ENCODE results near the gene ZNF804A. TPM values are rescaled to one million over a fixed set of nuclear protein-coding genes. Genes with fewer than 3 reads are reported as not detected.

Gene ZNF804A
- total RNA-seq, 1 donor from 2014 or later, result not detected

DNA sequence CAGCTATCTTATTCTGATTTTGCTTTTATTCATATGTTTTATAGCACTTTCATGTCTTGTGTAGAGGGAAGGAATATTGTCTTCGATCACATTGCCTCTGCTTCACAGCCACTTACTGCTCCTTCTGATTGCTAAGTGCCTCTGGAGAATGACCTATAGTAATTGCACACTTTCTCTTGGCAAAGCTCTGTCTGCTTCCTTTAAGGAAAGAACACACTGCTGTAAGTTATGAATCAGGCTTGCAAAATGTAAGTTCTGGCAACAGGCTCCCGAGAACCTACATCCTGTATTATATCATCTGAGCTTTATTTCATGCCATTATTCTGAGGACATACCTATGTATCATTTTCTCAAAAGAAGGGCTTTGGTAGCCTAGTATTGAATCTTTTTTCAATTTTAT is 170.7 kb downstream of the ZNF804A start:
- DNase-seq (no peak), ATAC-seq (ENCODE audit: poor library complexity) (no peak)
- intact Hi-C loops (cut with DNase I), result no loop called here

GRCh38 chr2:184769686-184770085 is 171.4 kb downstream of the ZNF804A start:
- intact Hi-C loops (cut with DNase I), result no loop called here
- DNase-seq (no peak), ATAC-seq (ENCODE audit: poor library complexity) (no peak)

DNA sequence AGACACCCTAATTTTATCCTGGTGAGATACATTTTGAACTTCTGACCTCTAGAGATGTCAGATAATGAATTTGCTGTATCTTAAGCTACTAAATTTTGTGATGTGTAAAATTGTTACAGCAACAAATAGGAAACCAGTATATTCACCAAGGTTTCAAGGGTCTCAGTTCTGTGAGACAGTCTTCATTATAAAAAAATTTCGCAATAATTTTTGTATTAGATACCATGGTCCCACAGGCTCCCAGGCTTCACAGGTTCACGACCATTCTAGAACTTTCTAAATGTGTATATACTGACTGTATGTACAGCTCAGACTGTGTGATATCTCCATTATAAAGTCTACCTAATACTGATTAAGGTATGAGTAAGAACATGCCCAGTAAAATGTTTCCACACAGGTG is 181.4 kb downstream of the ZNF804A start:
- ATAC-seq (ENCODE audit: poor library complexity), result no peak
- no peak for DNase-seq
- intact Hi-C loops (cut with DNase I), result no loop called here

- no peak for ATAC-seq (ENCODE audit: poor library complexity)
- DNase-seq, result no peak
- intact Hi-C loops (cut with DNase I), result no loop called here
Observed at GRCh38 chr2:184780384-184780783, 182.1 kb downstream of the ZNF804A start.

- DNase-seq (no peak), ATAC-seq (ENCODE audit: poor library complexity) (no peak)
- intact Hi-C loops (cut with DNase I), result no loop called here
Observed at GRCh38 chr2:184780944-184781343, 182.6 kb downstream of the ZNF804A start.

- no peak for ATAC-seq (ENCODE audit: poor library complexity)
- intact Hi-C loops (cut with DNase I), result no loop called here
- DNase-seq, result no peak
Observed at GRCh38 chr2:184783576-184783975, 185.2 kb downstream of the ZNF804A start.

GRCh38 chr2:184793176-184793575 is 194.8 kb downstream of the ZNF804A start:
- ATAC-seq (ENCODE audit: poor library complexity) (no peak), DNase-seq (no peak)
- intact Hi-C loops (cut with DNase I), result no loop called here

GRCh38 chr2:184799379-184799778 is 201.1 kb downstream of the ZNF804A start:
- intact Hi-C loops (cut with DNase I), result no loop called here
- no peak for ATAC-seq (ENCODE audit: poor library complexity)
- DNase-seq, result no peak

DNA sequence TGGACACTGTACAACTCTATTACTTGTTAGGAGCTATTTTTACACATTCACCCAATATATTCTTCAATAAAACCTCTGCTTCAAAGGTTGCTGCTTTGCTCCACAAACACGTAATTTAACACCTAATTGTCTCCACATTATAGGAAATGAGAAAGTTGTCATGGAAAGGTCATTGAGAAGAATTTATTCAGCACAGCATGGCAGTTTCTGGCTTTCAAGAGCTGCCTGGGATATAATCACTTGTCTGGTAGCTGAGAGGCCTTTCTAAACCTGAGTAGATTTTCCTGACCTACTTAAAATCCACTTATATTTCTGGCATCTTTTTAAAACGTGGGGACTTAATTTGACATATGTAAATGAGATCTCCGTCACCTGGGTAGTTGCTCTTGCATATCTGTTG is 216.1 kb downstream of the ZNF804A start:
- ATAC-seq (ENCODE audit: poor library complexity), result no peak
- intact Hi-C loops (cut with DNase I), result no loop called here
- no peak for DNase-seq

GRCh38 chr2:184815824-184816223 is 217.5 kb downstream of the ZNF804A start:
- intact Hi-C loops (cut with DNase I), result no loop called here
- ATAC-seq (ENCODE audit: poor library complexity), result no peak
- no peak for DNase-seq

DNA sequence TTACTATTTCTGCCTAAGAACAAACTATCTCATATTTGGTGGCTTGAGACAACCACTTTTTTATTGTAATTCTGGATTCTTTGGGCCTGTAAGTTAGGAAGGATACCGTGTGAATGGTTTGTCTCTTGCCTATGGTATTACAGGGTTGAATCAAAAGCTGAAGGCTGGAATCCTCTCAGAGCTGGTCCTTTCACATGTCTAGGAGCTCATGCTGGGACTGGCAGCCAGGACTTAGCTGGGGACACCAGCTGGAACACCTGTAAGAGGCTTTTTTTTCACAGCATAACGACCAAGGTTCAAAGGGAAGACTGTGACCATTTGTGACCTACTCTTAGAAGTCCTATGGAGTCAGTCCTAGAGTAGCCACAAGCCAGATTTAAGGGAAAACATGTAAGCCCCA is 226.3 kb downstream of the ZNF804A start:
- intact Hi-C loops (cut with DNase I), result no loop called here
- DNase-seq, result no peak
- no peak for ATAC-seq (ENCODE audit: poor library complexity)

DNA sequence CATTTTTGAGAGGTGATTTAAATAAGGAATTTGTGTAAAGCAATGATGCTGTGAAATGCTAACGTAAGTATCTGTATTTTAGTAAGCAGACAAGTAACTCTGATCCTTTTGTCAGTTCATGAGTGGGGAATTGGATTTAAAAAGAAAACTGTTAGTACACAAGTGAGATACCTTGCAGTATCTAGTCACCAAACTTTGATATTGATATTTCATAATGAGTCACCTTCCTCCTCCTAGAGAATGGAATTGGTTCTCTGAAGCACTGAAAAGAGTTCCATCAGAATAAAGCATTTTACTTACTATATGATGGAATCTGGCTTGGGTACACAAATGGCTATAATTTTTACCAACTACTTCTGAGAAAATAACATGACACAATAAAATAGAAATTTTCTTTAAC is 232.2 kb downstream of the ZNF804A start:
- no peak for ATAC-seq (ENCODE audit: poor library complexity)
- intact Hi-C loops (cut with DNase I), result no loop called here
- DNase-seq, result no peak

GRCh38 chr2:184834699-184835397 is 236.5 kb downstream of the ZNF804A start:
- no peak for DNase-seq
- ATAC-seq (ENCODE audit: poor library complexity), result no peak
- intact Hi-C loops (cut with DNase I), result no loop called here

GRCh38 chr2:184835398-184835715 is 237.0 kb downstream of the ZNF804A start:
- DNase-seq, result no peak
- intact Hi-C loops (cut with DNase I), result no loop called here
- no peak for ATAC-seq (ENCODE audit: poor library complexity)

DNA sequence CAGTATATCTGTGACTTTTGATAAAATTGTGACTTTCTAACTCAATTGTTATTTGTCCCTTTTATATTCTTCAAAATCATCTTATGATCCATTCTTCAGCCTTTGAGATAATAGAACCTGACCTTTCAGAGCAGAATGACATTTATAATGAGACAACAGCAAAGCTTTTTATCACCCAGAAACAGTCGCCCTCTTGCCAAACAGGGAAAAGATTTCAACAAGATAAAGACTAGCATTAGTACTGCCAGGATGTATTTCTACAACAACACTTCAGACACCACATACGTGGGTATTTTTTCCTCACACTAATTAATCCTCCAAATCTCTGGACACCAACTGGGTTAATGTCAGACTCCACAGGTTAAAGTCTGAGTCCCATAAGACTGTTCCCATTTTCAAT is 249.0 kb downstream of the ZNF804A start:
- ATAC-seq (ENCODE audit: poor library complexity), result no peak
- DNase-seq, result no peak
- intact Hi-C loops (cut with DNase I), result no loop called here

GRCh38 chr2:184849516-184849915 is 251.2 kb downstream of the ZNF804A start:
- intact Hi-C loops (cut with DNase I), result no loop called here
- DNase-seq (no peak), ATAC-seq (ENCODE audit: poor library complexity) (no peak)

DNA sequence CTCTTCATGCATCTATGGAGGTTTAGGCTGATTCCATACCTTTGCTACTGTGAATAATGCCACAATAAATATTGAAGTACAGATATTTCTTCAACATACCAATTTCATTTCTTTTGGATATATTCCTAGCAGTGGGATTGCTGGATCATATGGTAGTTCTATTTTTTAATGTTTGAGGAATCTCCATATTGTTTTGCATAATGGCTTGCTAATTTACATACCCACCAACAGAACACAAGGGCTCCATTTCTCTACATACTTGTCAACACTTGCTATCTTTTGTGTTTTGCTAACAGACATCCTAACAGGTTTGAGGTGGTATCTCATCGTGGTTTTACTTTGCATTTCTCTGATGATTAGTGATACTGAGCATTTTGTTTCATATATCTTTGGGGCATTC is 253.2 kb downstream of the ZNF804A start:
- intact Hi-C loops (cut with DNase I), result no loop called here
- ATAC-seq (ENCODE audit: poor library complexity) (no peak), DNase-seq (no peak)

DNA sequence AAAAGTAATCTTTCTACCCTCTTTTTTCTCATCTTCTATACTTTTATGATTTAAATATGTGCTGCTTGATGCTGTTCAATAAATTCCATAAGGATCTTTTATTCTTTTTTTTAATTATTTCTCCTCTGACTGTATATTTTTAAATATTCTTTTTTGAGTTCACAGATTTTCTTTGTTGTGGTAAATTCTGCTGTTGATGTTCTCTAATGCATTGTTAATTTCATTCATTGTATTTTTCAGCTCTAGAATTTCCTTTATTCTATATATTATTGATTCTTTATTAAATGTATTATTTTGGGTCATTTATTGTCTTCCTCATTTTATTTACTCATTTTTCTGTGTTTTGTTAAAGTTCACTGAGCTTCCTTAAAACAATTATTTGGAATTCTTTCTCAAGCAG is 260.9 kb downstream of the ZNF804A start:
- ATAC-seq (ENCODE audit: poor library complexity), result no peak
- intact Hi-C loops (cut with DNase I), result no loop called here
- no peak for DNase-seq

DNA sequence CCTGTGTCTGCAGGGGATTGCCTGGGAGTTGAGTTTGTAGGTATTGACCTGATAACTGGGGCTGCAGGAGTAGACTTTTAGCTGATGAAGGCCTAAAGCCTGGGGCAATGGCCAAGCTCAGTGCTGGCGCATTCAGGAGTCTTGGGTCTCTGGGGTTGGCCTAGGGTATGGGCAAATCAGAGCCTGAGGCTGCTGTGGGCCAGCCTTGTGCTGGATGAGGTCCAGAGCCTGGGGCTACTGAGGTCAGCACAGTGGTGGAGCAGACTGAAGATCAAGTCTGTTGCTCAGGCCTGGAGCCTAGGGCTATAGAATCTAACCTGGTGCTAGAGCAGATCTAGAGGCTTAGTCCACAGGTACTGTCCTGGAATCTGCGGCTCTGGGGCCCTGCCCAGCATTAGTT is 262.4 kb downstream of the ZNF804A start:
- no peak for DNase-seq
- intact Hi-C loops (cut with DNase I), result no loop called here
- ATAC-seq (ENCODE audit: poor library complexity), result no peak

DNA sequence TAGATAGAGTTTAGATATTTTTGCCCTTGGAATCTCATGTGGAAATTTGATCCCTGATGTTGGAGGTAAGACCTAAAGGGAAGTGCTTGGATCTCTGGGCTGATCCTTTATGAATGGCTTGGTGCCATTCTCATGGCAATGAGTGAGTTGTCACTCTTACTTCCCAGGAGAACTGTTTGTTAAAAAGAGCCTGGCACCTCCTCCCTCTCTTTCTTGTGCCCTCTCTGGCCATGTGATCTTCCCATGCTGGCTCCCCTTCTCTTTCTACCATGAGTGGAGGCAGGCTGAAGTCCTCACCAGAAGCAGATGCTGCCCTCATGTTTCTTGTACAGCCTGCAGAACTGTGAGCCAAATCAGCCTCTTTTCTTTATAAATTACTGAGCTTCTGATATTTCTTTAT is 276.9 kb downstream of the ZNF804A start:
- no peak for DNase-seq
- no peak for ATAC-seq (ENCODE audit: poor library complexity)
- intact Hi-C loops (cut with DNase I), result no loop called here

GRCh38 chr2:184875911-184876310 is 277.6 kb downstream of the ZNF804A start:
- ATAC-seq (ENCODE audit: poor library complexity), result no peak
- intact Hi-C loops (cut with DNase I), result no loop called here
- no peak for DNase-seq
